DND-41 (cell line): ENCODE data around the gene RTF1.
"Not testable (repeated sequence)": the region's sequence is repeated elsewhere in the genome, so short reads cannot be mapped to it uniquely, and the experiment has no call there.

Experiments used
- ATAC-seq: fragments of 200-7000 bp; cut with Tn5 transposase; 3 replicates; pipeline ENCODE4 v1.9.1; 2021; ENCODE audit warnings: low read depth; ENCODE audit not compliant: insufficient read depth
- DNase-seq: peaks from one replicate; pipeline ENCODE4 v3.0.0-alpha.2; 2020
- H2AFZ ChIP-seq: 2 replicates; pipeline ENCODE4 v1.6.0; 2012; ENCODE audit warnings: low read depth, low read length
- H3K27ac ChIP-seq: 2 replicates; pipeline ENCODE4 v1.5.1; 2012; ENCODE audit warnings: low read length, inconsistent platforms
- H3K27me3 ChIP-seq: fragments of 200-600 bp; sonication (generic); 2 replicates; pipeline ENCODE4 v1.6.0; 2012; ENCODE audit warnings: low read length, mild to moderate bottlenecking, inconsistent platforms; ENCODE audit not compliant: insufficient read depth, poor library complexity
- H3K36me3 ChIP-seq: 2 replicates; pipeline ENCODE4 v1.5.1; 2012; ENCODE audit warnings: low read length, inconsistent platforms; ENCODE audit not compliant: insufficient read depth
- H3K4me1 ChIP-seq: 2 replicates; pipeline ENCODE4 v1.5.1; 2012; ENCODE audit warnings: mild to moderate bottlenecking, low read length; ENCODE audit not compliant: insufficient read depth
- H3K4me2 ChIP-seq: 2 replicates; pipeline ENCODE4 v1.6.0; 2012; ENCODE audit warnings: mild to moderate bottlenecking, moderate library complexity, low read length, inconsistent platforms; ENCODE audit not compliant: insufficient read depth
- H3K4me3 ChIP-seq, 2 experiments: fragments of 200-600 bp in 1 of 2; shearing (Covaris generic) in 1 of 2; 2 replicates each; pipeline ENCODE4 v1.5.1; 2012 to 2016; ENCODE audit warnings: inconsistent platforms in 2 of 2, low read length in 2 of 2, mild to moderate bottlenecking in 2 of 2, low read depth in 1 of 2, moderate library complexity in 1 of 2
- H3K79me2 ChIP-seq: 2 replicates; pipeline ENCODE4 v1.6.0; 2012; ENCODE audit warnings: low read length, inconsistent platforms; ENCODE audit not compliant: insufficient read depth
- H3K9ac ChIP-seq: 2 replicates; pipeline ENCODE4 v1.6.0; 2012; ENCODE audit warnings: low read depth, mild to moderate bottlenecking, inconsistent platforms, low read length, moderate library complexity
- H3K9me3 ChIP-seq: 2 replicates; pipeline ENCODE4 v1.5.1; 2012; ENCODE audit warnings: low read length, moderate library complexity, mild to moderate bottlenecking, inconsistent platforms; ENCODE audit not compliant: insufficient read depth, severe bottlenecking
- H4K20me1 ChIP-seq: 2 replicates; pipeline ENCODE4 v1.6.0; 2012; ENCODE audit warnings: low read length; ENCODE audit not compliant: insufficient read depth
- EZH2 ChIP-seq: IDR thresholded peaks from 3 replicates; pipeline ENCODE4 v1.6.1; 2012; ENCODE audit warnings: borderline replicate concordance, low read depth, mild to moderate bottlenecking, moderate library complexity, low read length, inconsistent platforms; ENCODE audit not compliant: severe bottlenecking
- TF ChIP-seq, protein P1 (sequence below): IDR thresholded peaks from 2 replicates; pipeline ENCODE4 v1.5.1; 2012; ENCODE audit warnings: borderline replicate concordance, low read length, moderate library complexity, mild to moderate bottlenecking; ENCODE audit not compliant: poor library complexity, severe bottlenecking; ENCODE audit errors: extremely low read depth

The RTF1 gene

DNA sequence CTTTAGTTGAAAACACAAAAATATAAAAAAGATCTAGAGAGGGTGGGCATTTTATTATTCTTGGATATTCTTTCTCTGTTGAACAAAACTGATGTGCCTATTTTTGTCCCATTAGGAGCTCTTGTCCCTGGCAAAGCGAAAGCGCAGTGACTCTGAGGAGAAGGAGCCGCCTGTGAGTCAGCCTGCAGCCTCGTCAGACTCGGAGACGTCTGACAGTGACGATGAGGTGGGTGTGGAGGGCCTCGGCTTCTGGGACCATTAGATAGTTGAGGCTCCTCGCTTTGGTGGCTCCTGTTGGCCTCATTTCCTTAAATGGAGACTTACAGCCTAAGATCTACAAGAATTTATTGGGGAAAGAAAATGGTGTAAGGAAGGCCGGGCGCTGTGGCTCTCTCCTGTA, 21.3 kb downstream of the RTF1 start:
- ATAC-seq, result no peak
- peaks cover 7% of the 10 kb centered on the region; the same call in 1 of the 2 replicates for H4K20me1 ChIP-seq
- H3K36me3 ChIP-seq, result peaks cover 35% of the 10 kb centered on the region
- no peak overlapping the region for H3K9ac ChIP-seq
- peaks cover 50% of the 10 kb centered on the region for H3K79me2 ChIP-seq
- H3K4me3 ChIP-seq, result no peak overlapping the region
- DNase-seq, result no peak
- H3K4me2 ChIP-seq, result no peak overlapping the region
- no peak overlapping the region for H3K27ac ChIP-seq
- no peak overlapping the region for H2AFZ ChIP-seq
- TF ChIP-seq EZH2, result no peak
- TF ChIP-seq, protein P1, sequence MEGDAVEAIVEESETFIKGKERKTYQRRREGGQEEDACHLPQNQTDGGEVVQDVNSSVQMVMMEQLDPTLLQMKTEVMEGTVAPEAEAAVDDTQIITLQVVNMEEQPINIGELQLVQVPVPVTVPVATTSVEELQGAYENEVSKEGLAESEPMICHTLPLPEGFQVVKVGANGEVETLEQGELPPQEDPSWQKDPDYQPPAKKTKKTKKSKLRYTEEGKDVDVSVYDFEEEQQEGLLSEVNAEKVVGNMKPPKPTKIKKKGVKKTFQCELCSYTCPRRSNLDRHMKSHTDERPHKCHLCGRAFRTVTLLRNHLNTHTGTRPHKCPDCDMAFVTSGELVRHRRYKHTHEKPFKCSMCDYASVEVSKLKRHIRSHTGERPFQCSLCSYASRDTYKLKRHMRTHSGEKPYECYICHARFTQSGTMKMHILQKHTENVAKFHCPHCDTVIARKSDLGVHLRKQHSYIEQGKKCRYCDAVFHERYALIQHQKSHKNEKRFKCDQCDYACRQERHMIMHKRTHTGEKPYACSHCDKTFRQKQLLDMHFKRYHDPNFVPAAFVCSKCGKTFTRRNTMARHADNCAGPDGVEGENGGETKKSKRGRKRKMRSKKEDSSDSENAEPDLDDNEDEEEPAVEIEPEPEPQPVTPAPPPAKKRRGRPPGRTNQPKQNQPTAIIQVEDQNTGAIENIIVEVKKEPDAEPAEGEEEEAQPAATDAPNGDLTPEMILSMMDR, result no peak
- H3K4me1 ChIP-seq, result peaks cover 3% of the 10 kb centered on the region; the same call in 1 of the 2 replicates
- no peaks in the 10 kb centered on the region for H3K27me3 ChIP-seq
- H3K9me3 ChIP-seq, result no peaks in the 10 kb centered on the region

DNA sequence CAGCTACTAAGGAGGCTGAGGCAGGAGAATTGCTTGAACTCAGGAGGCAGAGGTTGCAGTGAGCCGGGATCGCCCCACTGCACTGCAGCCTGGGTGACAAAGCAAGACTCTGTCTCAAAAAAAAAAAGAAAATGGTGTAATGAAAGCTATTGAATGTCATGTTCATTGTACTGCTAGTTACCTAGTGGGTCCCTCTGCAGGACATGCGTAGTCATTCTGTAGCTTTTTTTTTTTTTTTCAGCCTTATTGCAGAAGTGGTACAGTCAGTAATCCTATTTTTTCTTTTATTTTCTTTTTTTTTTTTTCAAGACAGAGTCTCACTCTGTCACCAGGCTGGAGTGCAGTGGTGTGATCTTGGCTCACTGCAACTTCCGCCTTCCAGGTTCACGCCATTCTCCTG, 21.9 kb downstream of the RTF1 start:
- H3K9me3 ChIP-seq, H3K4me1 ChIP-seq, H3K4me2 ChIP-seq, DNase-seq, H3K27me3 ChIP-seq, H2AFZ ChIP-seq, ATAC-seq, H3K27ac ChIP-seq, H3K9ac ChIP-seq, H3K4me3 ChIP-seq, H4K20me1 ChIP-seq: not testable (repeated sequence)
- H3K36me3 ChIP-seq, result peaks cover 35% of the 10 kb centered on the region
- H3K79me2 ChIP-seq, result peaks cover 47% of the 10 kb centered on the region

DNA sequence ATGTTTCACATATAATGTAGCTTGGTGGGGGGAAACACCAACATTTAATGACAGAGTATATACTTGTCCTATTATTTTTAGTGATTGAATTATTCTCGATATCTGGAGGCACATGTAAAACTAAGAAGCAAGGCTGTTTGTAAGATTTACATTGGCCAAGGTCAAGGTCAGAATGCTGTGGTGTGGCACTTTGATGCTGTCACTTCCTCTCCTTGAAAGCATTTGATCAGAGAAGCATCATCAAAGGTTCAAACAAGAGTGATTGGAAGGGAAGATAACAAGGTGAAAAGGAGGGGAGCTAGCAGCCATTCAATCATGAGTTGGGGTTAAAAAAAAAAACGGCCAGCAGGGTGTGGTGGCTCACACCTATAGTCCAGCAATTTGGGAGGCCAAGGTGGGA, 26.4 kb downstream of the RTF1 start:
- H3K4me1 ChIP-seq, result no peaks in the 10 kb centered on the region
- no peak for DNase-seq

DNA sequence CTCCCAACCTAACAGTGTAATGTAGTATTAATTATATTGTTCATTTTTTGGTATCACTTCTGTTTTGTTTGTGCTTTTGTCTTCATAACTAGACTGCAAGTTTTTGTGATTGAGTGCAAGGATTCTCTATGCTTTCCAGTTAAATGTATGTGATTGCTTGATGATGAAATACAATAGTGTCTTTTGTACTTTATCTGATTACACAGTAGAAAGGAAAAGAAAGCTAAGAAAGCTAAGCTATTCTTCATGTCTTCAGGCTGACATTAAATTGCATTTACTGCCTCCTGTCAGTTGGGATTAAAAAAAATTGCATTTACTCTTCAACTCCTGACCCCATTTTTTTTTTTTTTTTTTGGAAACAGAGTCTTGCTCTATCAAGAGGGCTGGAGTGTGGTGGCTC, 28.5 kb downstream of the RTF1 start:
- TF ChIP-seq, protein P1, result no peak
- no peak for TF ChIP-seq EZH2

More for the DNA sequence above, 26.4 kb downstream of the RTF1 start:
- Histone ChIP-seq H3K27me3 (no peaks in the 10 kb centered on the region), H2AFZ (no peak overlapping the region), H3K9ac (no peak overlapping the region), H3K4me3 (no peak overlapping the region), H3K79me2 (peaks cover 31% of the 10 kb centered on the region), H3K9me3 (no peaks in the 10 kb centered on the region), H3K36me3 (peaks cover 44% of the 10 kb centered on the region), H3K4me2 (no peak overlapping the region), H3K27ac (no peak overlapping the region), H4K20me1 (peaks cover 4% of the 10 kb centered on the region; the same call in 1 of the 2 replicates)
- TF ChIP-seq, protein P1, result no peak
- no peak for TF ChIP-seq EZH2
- no peak for ATAC-seq

More for the DNA sequence above, 28.5 kb downstream of the RTF1 start:
- Histone ChIP-seq H3K27ac (no peak overlapping the region), H3K27me3 (no peaks in the 10 kb centered on the region), H3K79me2 (peaks cover 41% of the 10 kb centered on the region), H3K4me3 (no peak overlapping the region), H4K20me1 (peaks cover 4% of the 10 kb centered on the region; the same call in 1 of the 2 replicates), H3K36me3 (peaks cover 32% of the 10 kb centered on the region), H3K4me2 (no peak overlapping the region), H2AFZ (no peak overlapping the region), H3K4me1 (no peaks in the 10 kb centered on the region), H3K9ac (no peak overlapping the region), H3K9me3 (no peaks in the 10 kb centered on the region)
- DNase-seq (no peak), ATAC-seq (no peak)
